ENCODE measurements around the gene CCDC148.

Gene CCDC148

GRCh38 chr2:158199928-158200650, 256.5 kb downstream of the CCDC148 start:
- CTCF ChIA-PET, result interaction anchor here (0.7 to 1.4 kb wide), 2 partner anchors 56 to 546 kb away, joined by 4 read pairs; no protein-coding TSS in a partner anchor
- H3K36me3 ChIP-seq (ENCODE audit: control insufficient read depth in 2 of 2, insufficient read depth in 1 of 2, low read length in 2 of 2), result no peaks in the 10 kb centered on the region
- POLR2A ChIA-PET, result no interaction called here
- no peaks in the 10 kb centered on the region for H3K9me3 ChIP-seq (ENCODE audit: control insufficient read depth, insufficient read depth, low read depth, low read length)
- no peak overlapping the region for H3K27ac ChIP-seq (ENCODE audit: extremely low read depth, low read depth, low read length)
- peaks cover 4% of the 10 kb centered on the region; the same call in 1 of the 2 replicates for H3K4me1 ChIP-seq (ENCODE audit: control insufficient read depth, insufficient read depth, low read length)
- TF ChIP-seq ZNF341 (tag by site-specific recombination; IDR thresholded peaks at IDR 0.05; ENCODE audit: low read depth), result no peak
- no peak overlapping the region for H3K4me3 ChIP-seq (ENCODE audit: low read depth, low read length)

- CTCF ChIA-PET, result interaction anchor here (0.7 to 1.1 kb wide), 2 partner anchors 12 to 183 kb away, joined by 3 read pairs; no protein-coding TSS in a partner anchor
- POLR2A ChIA-PET, result no interaction called here
Observed at GRCh38 chr2:158197940-158198339, 258.6 kb downstream of the CCDC148 start.

GRCh38 chr2:158194229-158194628, 262.3 kb downstream of the CCDC148 start:
- ChIA-PET POLR2A (no interaction called here), CTCF (no interaction called here)
- no peak overlapping the region for H3K4me3 ChIP-seq (ENCODE audit: low read depth, low read length)

More at GRCh38 chr2:158197940-158198339, 258.6 kb downstream of the CCDC148 start:
- peaks cover 4% of the 10 kb centered on the region; the same call in 1 of the 2 replicates for H3K4me1 ChIP-seq (ENCODE audit: control insufficient read depth, insufficient read depth, low read length)
- H3K9me3 ChIP-seq (ENCODE audit: control insufficient read depth, insufficient read depth, low read depth, low read length), result no peaks in the 10 kb centered on the region
- TF ChIP-seq ZNF76 (tag by site-specific recombination; IDR thresholded peaks at IDR 0.05; ENCODE audit: borderline replicate concordance, low read depth) (no peak), ZNF10 (tag by site-specific recombination; IDR thresholded peaks at IDR 0.05) (no peak), ZNF214 (tag by site-specific recombination; IDR thresholded peaks at IDR 0.05; ENCODE audit: borderline replicate concordance) (no peak), ZBTB6 (tag by site-specific recombination; IDR thresholded peaks at IDR 0.05) (no peak), ZFP3 (tag by site-specific recombination; IDR thresholded peaks at IDR 0.05; ENCODE audit: low read depth) (no peak), ZNF2 (tag by site-specific recombination; IDR thresholded peaks at IDR 0.05) (no peak), ZNF184 (tag by site-specific recombination; IDR thresholded peaks at IDR 0.05) (no peak), ZIC2 (tag by site-specific recombination; IDR thresholded peaks at IDR 0.05) (no peak), ZNF692 (tag by site-specific recombination; IDR thresholded peaks at IDR 0.05) (no peak), YY2 (tag by site-specific recombination; IDR thresholded peaks at IDR 0.05) (no peak), ZBTB10 (tag by site-specific recombination; IDR thresholded peaks at IDR 0.05) (no peak)
- H3K27ac ChIP-seq (ENCODE audit: extremely low read depth, low read depth, low read length), result no peak overlapping the region
- no peaks in the 10 kb centered on the region for H3K36me3 ChIP-seq (ENCODE audit: control insufficient read depth in 2 of 2, insufficient read depth in 1 of 2, low read length in 2 of 2)
- H3K4me3 ChIP-seq (ENCODE audit: low read depth, low read length), result no peak overlapping the region

More at GRCh38 chr2:158194229-158194628, 262.3 kb downstream of the CCDC148 start:
- Histone ChIP-seq H3K36me3 (ENCODE audit: control insufficient read depth in 2 of 2, insufficient read depth in 1 of 2, low read length in 2 of 2) (no peaks in the 10 kb centered on the region), H3K27ac (ENCODE audit: extremely low read depth, low read depth, low read length) (no peak overlapping the region), H3K4me1 (ENCODE audit: control insufficient read depth, insufficient read depth, low read length) (peaks cover 6% of the 10 kb centered on the region), H3K9me3 (ENCODE audit: control insufficient read depth, insufficient read depth, low read depth, low read length) (no peaks in the 10 kb centered on the region)
- TF ChIP-seq ZSCAN23 (tag by site-specific recombination; IDR thresholded peaks at IDR 0.05) (no peak), ZNF623 (tag by site-specific recombination; IDR thresholded peaks at IDR 0.05) (no peak), ZBTB11 (tag by site-specific recombination; conservative IDR thresholded peaks at IDR 0.05; ENCODE audit: low read depth) (no peak), ZNF121 (tag by site-specific recombination; IDR thresholded peaks at IDR 0.05) (no peak), OVOL3 (tag by site-specific recombination; IDR thresholded peaks at IDR 0.05) (no peak)
